C4-2B (cell line): Measurements from ENCODE around the gene RCOR1.
"Not testable (repeated sequence)": the region's sequence is repeated elsewhere in the genome, so short reads cannot be mapped to it uniquely, and the experiment has no call there.

Experiments
- H3K27ac ChIP-seq: fragments of 450-650 bp; 2 replicates; pipeline ENCODE4 v1.5.1; 2017
- ZFX ChIP-seq: fragments of 450-650 bp; IDR thresholded peaks from 2 replicates; pipeline ENCODE4 v1.6.1; 2017
- TF ChIP-seq, protein P1 (sequence below): fragments of 450-650 bp; conservative IDR thresholded peaks from 2 replicates; pipeline ENCODE4 v1.5.1; 2017; ENCODE audit warnings: mild to moderate bottlenecking

The RCOR1 gene

DNA sequence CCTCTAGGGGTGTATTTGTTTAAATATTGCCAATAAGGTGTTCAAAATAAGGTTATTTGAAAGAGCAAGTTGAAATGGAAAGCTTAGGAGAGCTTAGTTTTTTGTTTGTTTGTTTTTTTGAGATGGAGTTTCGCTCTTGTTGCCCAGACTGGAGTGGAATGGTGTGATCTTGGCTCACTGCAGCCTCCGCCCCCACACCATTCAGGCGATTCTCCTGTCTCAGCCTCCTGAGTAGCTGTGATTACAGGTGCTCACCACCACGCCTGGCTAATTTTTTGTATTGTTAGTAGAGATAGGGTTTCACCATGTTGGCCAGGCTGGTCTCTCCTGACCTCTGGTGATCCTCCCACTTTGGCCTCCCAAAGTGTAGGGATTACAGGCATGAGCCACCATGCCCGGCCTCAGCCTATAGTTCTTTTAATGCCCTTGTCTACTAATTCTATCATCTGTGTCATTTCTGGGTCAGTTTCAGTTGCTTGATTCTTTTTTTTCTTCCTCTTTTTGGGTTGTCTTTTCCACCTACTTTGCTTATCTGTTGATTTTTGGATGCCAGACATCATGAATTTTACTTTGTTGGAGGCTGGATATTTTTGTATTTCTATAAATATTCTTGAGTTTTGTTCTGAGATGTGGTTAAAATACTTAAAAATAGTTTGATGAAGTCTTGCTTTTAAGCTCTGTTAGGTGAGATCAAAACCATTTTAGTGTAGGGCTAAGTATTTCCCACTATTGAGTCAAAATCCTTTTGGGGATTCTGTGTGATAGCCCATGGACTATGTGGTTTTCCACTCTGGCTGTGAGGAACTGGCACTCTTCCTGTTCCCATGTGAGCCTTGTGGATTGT, 18.7 kb downstream of the RCOR1 start:
- TF ChIP-seq, protein P1, sequence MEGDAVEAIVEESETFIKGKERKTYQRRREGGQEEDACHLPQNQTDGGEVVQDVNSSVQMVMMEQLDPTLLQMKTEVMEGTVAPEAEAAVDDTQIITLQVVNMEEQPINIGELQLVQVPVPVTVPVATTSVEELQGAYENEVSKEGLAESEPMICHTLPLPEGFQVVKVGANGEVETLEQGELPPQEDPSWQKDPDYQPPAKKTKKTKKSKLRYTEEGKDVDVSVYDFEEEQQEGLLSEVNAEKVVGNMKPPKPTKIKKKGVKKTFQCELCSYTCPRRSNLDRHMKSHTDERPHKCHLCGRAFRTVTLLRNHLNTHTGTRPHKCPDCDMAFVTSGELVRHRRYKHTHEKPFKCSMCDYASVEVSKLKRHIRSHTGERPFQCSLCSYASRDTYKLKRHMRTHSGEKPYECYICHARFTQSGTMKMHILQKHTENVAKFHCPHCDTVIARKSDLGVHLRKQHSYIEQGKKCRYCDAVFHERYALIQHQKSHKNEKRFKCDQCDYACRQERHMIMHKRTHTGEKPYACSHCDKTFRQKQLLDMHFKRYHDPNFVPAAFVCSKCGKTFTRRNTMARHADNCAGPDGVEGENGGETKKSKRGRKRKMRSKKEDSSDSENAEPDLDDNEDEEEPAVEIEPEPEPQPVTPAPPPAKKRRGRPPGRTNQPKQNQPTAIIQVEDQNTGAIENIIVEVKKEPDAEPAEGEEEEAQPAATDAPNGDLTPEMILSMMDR = no peak
- TF ChIP-seq ZFX = no peak
- H3K27ac ChIP-seq = no peak overlapping the region

DNA sequence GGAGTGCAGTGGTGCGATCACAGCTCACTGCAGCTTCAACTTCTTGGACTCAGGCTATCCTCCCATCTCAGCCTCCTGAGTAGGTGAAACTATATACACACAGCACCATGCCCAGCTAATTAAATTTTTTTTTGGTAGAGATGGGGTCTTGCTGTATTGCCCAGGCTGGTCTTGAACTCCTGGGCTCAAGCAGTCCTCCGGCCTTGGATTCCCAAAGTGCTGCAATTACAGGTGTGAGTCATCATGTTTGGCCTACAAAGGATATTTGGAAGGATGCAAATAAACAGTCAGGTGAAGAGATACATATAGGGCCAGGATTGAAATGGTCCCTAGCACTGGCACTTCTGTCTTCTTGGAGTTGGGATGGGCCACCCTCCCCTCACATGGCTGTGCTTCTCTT, 23.9 kb downstream of the RCOR1 start:
- TF ChIP-seq, protein P1 = no peak
- no peak for TF ChIP-seq ZFX
- no peak overlapping the region for H3K27ac ChIP-seq

DNA sequence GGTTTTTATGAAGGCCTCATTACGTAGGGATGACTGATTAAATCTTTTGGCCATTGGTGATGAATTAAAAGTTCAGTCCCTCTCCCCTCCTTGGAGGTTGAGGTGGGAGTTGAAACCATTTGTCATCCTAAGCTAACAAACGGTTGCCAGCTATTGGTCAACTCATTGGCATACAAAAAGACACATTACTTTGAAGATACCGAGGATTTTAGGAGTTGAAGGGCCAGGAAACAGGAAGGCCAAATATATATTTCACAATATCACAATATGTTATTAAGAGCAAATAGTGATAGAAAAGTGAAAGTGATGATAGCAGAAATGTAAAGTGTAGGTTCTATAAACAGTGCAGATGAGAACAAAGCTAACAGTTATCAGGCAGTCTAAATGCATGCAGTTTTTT, 24.4 kb downstream of the RCOR1 start:
- no peak overlapping the region for H3K27ac ChIP-seq
- TF ChIP-seq ZFX = no peak
- TF ChIP-seq, protein P1 = no peak

GRCh38 chr14:102619012-102619411, 26.6 kb downstream of the RCOR1 start:
- H3K27ac ChIP-seq = not testable (repeated sequence)

DNA sequence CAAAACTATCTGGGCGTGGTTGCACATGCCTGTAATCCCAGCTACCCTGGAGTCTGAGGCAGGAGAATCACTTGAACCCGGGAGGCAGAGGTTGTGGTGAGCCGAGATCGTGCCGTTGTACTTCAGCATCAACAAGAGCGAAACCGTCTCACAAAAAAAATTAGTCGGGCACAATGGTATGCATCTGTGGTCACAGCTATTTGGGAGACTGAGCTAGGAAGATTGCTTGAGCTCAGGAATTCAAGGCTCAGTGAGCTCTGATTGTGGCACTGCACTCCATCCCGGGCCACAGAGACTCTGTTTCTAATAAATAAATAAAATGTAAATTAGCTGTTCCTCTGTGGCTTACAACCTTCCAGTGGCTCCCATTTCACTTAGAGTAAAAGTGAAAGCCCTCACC, 28.0 kb downstream of the RCOR1 start:
- no peak overlapping the region for H3K27ac ChIP-seq
- TF ChIP-seq, protein P1 = no peak
- no peak for TF ChIP-seq ZFX

DNA sequence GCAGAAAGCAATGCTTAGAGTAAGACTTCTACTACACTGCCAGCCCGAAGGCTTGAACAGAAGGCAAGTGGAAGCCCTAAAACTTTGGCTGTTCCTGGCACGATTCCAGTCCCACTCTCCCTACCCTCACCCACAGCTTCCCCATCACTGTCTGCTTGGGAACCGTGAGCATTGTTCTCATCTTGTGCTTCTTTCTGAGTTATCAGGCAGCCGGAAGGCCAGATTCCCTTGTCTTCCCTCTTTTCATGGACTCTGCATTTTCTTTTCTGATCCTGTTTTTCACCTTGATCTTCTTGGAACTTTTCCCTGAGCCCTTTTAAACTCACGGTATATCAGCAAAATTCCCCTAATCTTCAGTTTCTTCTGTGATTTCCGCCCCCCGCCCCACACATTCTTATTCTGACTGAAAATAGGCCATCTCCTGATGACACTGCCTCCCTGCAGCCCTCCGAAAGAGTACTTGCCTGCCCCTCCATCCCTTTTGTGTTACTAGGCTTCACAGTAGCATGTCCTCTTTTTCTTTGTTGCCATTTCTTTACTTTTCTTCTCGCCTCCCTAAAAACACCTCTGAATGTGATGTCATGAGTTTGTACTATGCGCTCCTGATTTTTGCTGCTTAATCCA, 29.9 kb downstream of the RCOR1 start:
- TF ChIP-seq ZFX = no peak
- TF ChIP-seq, protein P1 = no peak
- H3K27ac ChIP-seq = no peak overlapping the region

GRCh38 chr14:102624666-102625065, 32.2 kb downstream of the RCOR1 start:
- H3K27ac ChIP-seq = no peak overlapping the region
- no peak for TF ChIP-seq ZFX
- TF ChIP-seq, protein P1 = no peak
